Sigmoid colon (tissue), 7 donors: ENCODE data around the gene SLC19A1. TPM values are rescaled to one million over a fixed set of nuclear protein-coding genes. Genes with fewer than 3 reads are reported as not detected.

ENCODE experiments used
- DNase-seq: peaks from one replicate; pipeline ENCODE4 v3.0.0-alpha.2; 2019
- H3K27ac ChIP-seq, 4 donors: fragments of 200-600 bp; sonication (generic); one replicate each; pipeline ENCODE4 v1.5.1; 2016 to 2019; ENCODE audit warnings: mild to moderate bottlenecking in 1 of 4
- H3K27me3 ChIP-seq, 3 donors: fragments of 200-600 bp; sonication (generic); one replicate each; pipeline ENCODE4 v1.5.1; 2019; ENCODE audit warnings: mild to moderate bottlenecking in 1 of 3
- H3K36me3 ChIP-seq, 4 donors: fragments of 200-600 bp; sonication (generic); one replicate each; pipeline ENCODE4 v1.5.1; 2016 to 2019
- H3K4me1 ChIP-seq, 4 donors: fragments of 200-600 bp; sonication (generic); one replicate each; pipeline ENCODE4 v1.5.1; 2017 to 2019
- H3K4me3 ChIP-seq, 4 donors: fragments of 200-600 bp; sonication (generic); one replicate each; pipeline ENCODE4 v1.5.1; 2017 to 2019; ENCODE audit warnings: mild to moderate bottlenecking in 2 of 4, moderate library complexity in 1 of 4
- H3K9me3 ChIP-seq, 4 donors: fragments of 200-600 bp in 3 of 4; sonication (generic) in 3 of 4; one replicate each; pipeline versions ENCODE4 v1.5.1 to v1.6.1; 2013 to 2019
- EP300 ChIP-seq, 4 donors: sonication (generic); formaldehyde crosslinking; IDR thresholded peaks; one replicate each; pipeline ENCODE4 v1.6.1; 2017; ENCODE audit warnings: antibody characterized with exemption in 4 of 4
- POLR2A ChIP-seq, 2 donors: fragments of 450-650 bp; IDR thresholded peaks; one replicate each; pipeline ENCODE4 v1.6.1; 2016; ENCODE audit warnings: antibody characterized with exemption in 2 of 2, mild to moderate bottlenecking in 2 of 2, moderate library complexity in 2 of 2
- POLR2AphosphoS5 ChIP-seq, 4 donors: sonication (generic); formaldehyde crosslinking; IDR thresholded peaks; one replicate each; pipeline ENCODE4 v1.6.1; 2017; ENCODE audit warnings: antibody characterized with exemption in 4 of 4
- WGBS, 2 donors: extraction: QIAGEN DNeasy Blood & Tissue Kit; methylation state at CpG; one replicate each; pipeline ENCODE4 v1.1.7; 2013; 5-methylcytosine and 5-hydroxymethylcytosine counted together
- intact Hi-C: fragments of 100-400 bp; cut with DNase I; formaldehyde crosslinking; loops from one replicate; pipeline ENCODE4 v1.15.1; 2023
- polyA plus RNA-seq, 3 donors: library from polyadenylated mRNA; stranded (reverse); fragments of 200-250 nt; gene quantifications; one replicate each; pipeline ENCODE4 v1.2.3, GENCODE V29; 2013
- total RNA-seq, 4 donors: library from RNA; depleted of rRNA; stranded (reverse); fragments of >200 nt; gene quantifications; one replicate each; pipeline ENCODE4 v1.1.0, GENCODE V29; 2016
- TF ChIP-seq, protein P1 (sequence below), 4 experiments: fragments of 450-650 bp in 3 of 4; fragments of 200-600 bp in 1 of 4; IDR thresholded peaks; one replicate each; pipeline ENCODE4 v1.5.1; 2016 to 2019; ENCODE audit warnings: antibody characterized with exemption in 4 of 4, mild to moderate bottlenecking in 3 of 4, moderate library complexity in 2 of 4
- donor health status: healthy with polysubstance abuse.
- donor health status: Bipolar disorder and iron deficiency.
- donor health status: healthy.

Gene SLC19A1
- total and polyA plus RNA-seq, 7 donors: 1.8 to 10.7 (median 2.5) TPM

- no peak overlapping the region for H3K27ac ChIP-seq
- DNase-seq: peak; percentile 41
- no peaks in the 10 kb centered on the region for H3K27me3 ChIP-seq
- WGBS, 2 donors: 95 to 96% methylated on average over 11 of the region's 11 CpGs
- TF ChIP-seq, protein P1, sequence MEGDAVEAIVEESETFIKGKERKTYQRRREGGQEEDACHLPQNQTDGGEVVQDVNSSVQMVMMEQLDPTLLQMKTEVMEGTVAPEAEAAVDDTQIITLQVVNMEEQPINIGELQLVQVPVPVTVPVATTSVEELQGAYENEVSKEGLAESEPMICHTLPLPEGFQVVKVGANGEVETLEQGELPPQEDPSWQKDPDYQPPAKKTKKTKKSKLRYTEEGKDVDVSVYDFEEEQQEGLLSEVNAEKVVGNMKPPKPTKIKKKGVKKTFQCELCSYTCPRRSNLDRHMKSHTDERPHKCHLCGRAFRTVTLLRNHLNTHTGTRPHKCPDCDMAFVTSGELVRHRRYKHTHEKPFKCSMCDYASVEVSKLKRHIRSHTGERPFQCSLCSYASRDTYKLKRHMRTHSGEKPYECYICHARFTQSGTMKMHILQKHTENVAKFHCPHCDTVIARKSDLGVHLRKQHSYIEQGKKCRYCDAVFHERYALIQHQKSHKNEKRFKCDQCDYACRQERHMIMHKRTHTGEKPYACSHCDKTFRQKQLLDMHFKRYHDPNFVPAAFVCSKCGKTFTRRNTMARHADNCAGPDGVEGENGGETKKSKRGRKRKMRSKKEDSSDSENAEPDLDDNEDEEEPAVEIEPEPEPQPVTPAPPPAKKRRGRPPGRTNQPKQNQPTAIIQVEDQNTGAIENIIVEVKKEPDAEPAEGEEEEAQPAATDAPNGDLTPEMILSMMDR (IDR thresholded peaks at IDR 0.05): no peak
- TF ChIP-seq POLR2A (IDR thresholded peaks at IDR 0.05) (no peak), POLR2AphosphoS5 (IDR thresholded peaks at IDR 0.05) (no peak)
- no peak overlapping the region for H3K4me3 ChIP-seq
- no peaks in the 10 kb centered on the region for H3K4me1 ChIP-seq
- intact Hi-C loops: no loop called here
- peaks cover 0 to 7% (median 2%) of the 10 kb centered on the region in 4 donors for H3K9me3 ChIP-seq
- H3K36me3 ChIP-seq: peaks cover 0 to 8% (median 0%) of the 10 kb centered on the region in 4 donors
Measured at GRCh38 chr21:45525910-45526306, 16.3 kb downstream of the SLC19A1 start.

DNA sequence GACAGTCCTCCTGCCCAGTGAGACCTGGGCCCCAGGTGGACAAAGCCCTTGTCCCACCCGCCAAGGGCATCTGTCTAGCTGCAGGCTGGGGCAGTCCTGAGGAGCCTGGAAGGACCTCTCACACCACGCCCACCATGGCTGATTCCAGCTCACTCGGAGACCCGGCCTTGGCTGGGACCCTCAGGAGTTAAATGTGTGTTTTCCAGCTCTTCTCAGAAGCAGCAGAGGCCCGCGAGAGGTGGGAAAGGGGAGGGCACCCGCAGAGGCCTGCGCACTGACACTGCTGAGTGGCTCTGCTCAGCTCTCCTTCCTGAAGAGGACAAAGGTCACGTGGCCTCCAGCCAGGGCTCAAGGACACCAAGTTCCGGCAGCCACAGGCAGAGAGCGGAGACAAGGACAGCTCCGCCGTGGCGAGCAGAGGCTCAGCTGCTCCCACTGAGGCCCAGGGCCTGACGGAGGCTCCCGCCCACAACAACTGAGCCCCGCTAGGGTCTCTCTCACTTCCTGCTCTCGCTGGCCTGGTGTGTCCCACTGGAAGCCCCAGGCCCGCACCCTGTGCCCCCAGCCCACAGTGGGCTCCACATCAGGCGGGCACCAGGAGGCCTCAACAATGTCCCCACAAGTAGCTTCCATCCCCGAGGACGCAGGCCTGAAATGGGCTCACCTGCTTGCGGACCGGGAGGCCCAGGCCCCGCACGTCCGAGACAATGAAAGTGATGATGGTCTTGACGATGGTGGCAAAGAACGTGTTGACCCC, 16.9 kb downstream of the SLC19A1 start:
- H3K36me3 ChIP-seq: peaks cover 0 to 8% (median 0%) of the 10 kb centered on the region in 4 donors
- intact Hi-C loops: no loop called here
- H3K9me3 ChIP-seq: peaks cover 0 to 9% (median 5%) of the 10 kb centered on the region in 4 donors
- H3K4me1 ChIP-seq: no peaks in the 10 kb centered on the region
- H3K27me3 ChIP-seq: no peaks in the 10 kb centered on the region
- H3K4me3 ChIP-seq: no peak overlapping the region
- 54 to 83% methylated on average over 29 of the region's 29 CpGs for WGBS, 2 donors
- TF ChIP-seq EP300 (IDR thresholded peaks at IDR 0.05): no peak
- TF ChIP-seq, protein P1 (IDR thresholded peaks at IDR 0.05): no peak
- TF ChIP-seq POLR2A (IDR thresholded peaks at IDR 0.05): no peak
- DNase-seq: peak; percentile 63
- H3K27ac ChIP-seq: no peak overlapping the region

GRCh38 chr21:45524756-45525152, 17.5 kb downstream of the SLC19A1 start:
- TF ChIP-seq POLR2AphosphoS5 (IDR thresholded peaks at IDR 0.05) (no peak), EP300 (IDR thresholded peaks at IDR 0.05) (no peak), POLR2A (IDR thresholded peaks at IDR 0.05) (no peak)
- TF ChIP-seq, protein P1 (IDR thresholded peaks at IDR 0.05): no peak
- DNase-seq: peak; percentile 46
- H3K9me3 ChIP-seq: peaks cover 0 to 11% (median 7%) of the 10 kb centered on the region in 4 donors
- H3K27me3 ChIP-seq: no peaks in the 10 kb centered on the region
- peaks cover 0 to 8% (median 0%) of the 10 kb centered on the region in 4 donors for H3K36me3 ChIP-seq
- 94 to 96% methylated on average over 11 of the region's 11 CpGs for WGBS, 2 donors
- H3K4me3 ChIP-seq: no peak overlapping the region
- intact Hi-C loops: no loop called here
- no peaks in the 10 kb centered on the region for H3K4me1 ChIP-seq
- H3K27ac ChIP-seq: no peak overlapping the region

- Histone ChIP-seq H3K9me3 (peaks cover 2 to 14% (median 8%) of the 10 kb centered on the region in 4 donors), H3K4me3 (no peak overlapping the region), H3K27me3 (no peaks in the 10 kb centered on the region), H3K27ac (no peak overlapping the region), H3K4me1 (no peaks in the 10 kb centered on the region), H3K36me3 (peaks cover 0 to 8% (median 0%) of the 10 kb centered on the region in 4 donors)
- 88 to 93% methylated on average over 16 of the region's 16 CpGs for WGBS, 2 donors
- TF ChIP-seq EP300 (IDR thresholded peaks at IDR 0.05) (no peak), POLR2AphosphoS5 (IDR thresholded peaks at IDR 0.05) (no peak), POLR2A (IDR thresholded peaks at IDR 0.05) (no peak)
- TF ChIP-seq, protein P1 (IDR thresholded peaks at IDR 0.05): no peak
- intact Hi-C loops: no loop called here
- peak; percentile 54 for DNase-seq
Measured at GRCh38 chr21:45523411-45524101, 18.7 kb downstream of the SLC19A1 start.
